Muscle of leg (tissue), 11 donors: ENCODE results near the gene CPE. TPM values are rescaled to one million over a fixed set of nuclear protein-coding genes. Genes with fewer than 3 reads are reported as not detected.
A peak's percentile ranks its signal among the peaks of the same experiment; 100 is the strongest.

ENCODE experiments used
- DNase-seq: peaks from one replicate; pipeline ENCODE4 v3.0.0; 2013
- H3K27ac ChIP-seq: one replicate; pipeline ENCODE4 v1.5.1; 2013; ENCODE audit warnings: mild to moderate bottlenecking, low read length, control low read depth
- H3K27me3 ChIP-seq: one replicate; pipeline ENCODE4 v1.6.1; 2013; ENCODE audit warnings: low read length; ENCODE audit not compliant: control insufficient read depth, insufficient read depth
- H3K36me3 ChIP-seq: one replicate; pipeline ENCODE4 v1.6.1; 2013; ENCODE audit warnings: low read length; ENCODE audit not compliant: control insufficient read depth, insufficient read depth
- H3K4me1 ChIP-seq: one replicate; pipeline ENCODE4 v1.6.1; 2013; ENCODE audit warnings: low read length; ENCODE audit not compliant: control insufficient read depth, insufficient read depth
- H3K4me3 ChIP-seq: one replicate; pipeline ENCODE4 v1.5.1; 2013; ENCODE audit warnings: low read length, control low read depth
- H3K9me3 ChIP-seq: replicated peaks from 2 replicates; pipeline ENCODE4 v1.6.1; 2013; ENCODE audit warnings: low read depth, low read length; ENCODE audit not compliant: control insufficient read depth
- WGBS: methylation state at CpG from one replicate; pipeline ENCODE4 v1.1.5; 2013; ENCODE audit warnings: missing lambda C conversion rate; ENCODE audit not compliant: insufficient coverage; 5-methylcytosine and 5-hydroxymethylcytosine counted together
- polyA plus RNA-seq, 8 donors: library from polyadenylated mRNA; unstranded; fragments of 120-200 nt; gene quantifications; one replicate each; pipeline versions ENCODE4 v1.2.1 to v1.2.3, GENCODE V29; 2013; ENCODE audit warnings: inconsistent platforms in 1 of 8, low replicate concordance in 1 of 8; ENCODE audit not compliant: insufficient read length in 8 of 8, insufficient read depth in 1 of 8
- total RNA-seq: library from RNA; stranded (reverse); fragments of 120-200 nt; gene quantifications from one replicate; pipeline ENCODE4 v1.2.4, GENCODE V29; 2013

The CPE gene
- total and polyA plus RNA-seq, 9 donors = 53.6 to 137 (median 68.1) TPM

DNA sequence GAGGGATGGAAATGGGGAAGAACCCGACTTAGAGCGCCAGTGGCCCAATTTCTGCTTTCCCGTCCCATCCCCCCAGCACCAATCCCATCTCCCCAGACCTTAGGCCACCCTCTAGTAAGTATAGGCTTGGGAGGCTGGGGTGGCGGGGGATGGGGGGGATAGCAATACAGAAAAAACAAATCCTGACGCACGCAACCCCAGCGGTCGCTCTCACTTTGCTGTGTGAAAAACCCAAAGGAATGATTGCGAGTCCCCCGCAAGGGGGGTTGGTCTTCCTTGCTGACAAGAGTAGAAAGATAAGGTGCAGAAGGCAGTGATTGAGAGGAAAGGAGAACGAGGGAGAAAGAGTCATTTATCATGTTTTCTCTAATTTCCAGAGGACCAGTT, 863 bp downstream of the CPE start:
- Histone ChIP-seq H3K27me3 (peaks cover 11% of the 10 kb centered on the region), H3K4me3 (peak overlapping the region; percentile 54), H3K27ac (peak overlapping the region; percentile 16), H3K4me1 (peaks cover 2% of the 10 kb centered on the region), H3K36me3 (no peaks in the 10 kb centered on the region), H3K9me3 (peaks cover 5% of the 10 kb centered on the region)
- WGBS = 64% methylated on average over 7 of the region's 11 CpGs
- DNase-seq = no peak

- H3K4me1 ChIP-seq = peaks cover 4% of the 10 kb centered on the region
- peaks cover 11% of the 10 kb centered on the region for H3K27me3 ChIP-seq
- no peaks in the 10 kb centered on the region for H3K36me3 ChIP-seq
- WGBS = no CpG with 5 or more reads among the region's 1 CpG
- DNase-seq = no peak
- no peaks in the 10 kb centered on the region for H3K9me3 ChIP-seq
- no peak overlapping the region for H3K4me3 ChIP-seq
- H3K27ac ChIP-seq = no peak overlapping the region
These were observed 2.0 kb downstream of the CPE start for GRCh38 chr4:165380805-165381204.

DNA sequence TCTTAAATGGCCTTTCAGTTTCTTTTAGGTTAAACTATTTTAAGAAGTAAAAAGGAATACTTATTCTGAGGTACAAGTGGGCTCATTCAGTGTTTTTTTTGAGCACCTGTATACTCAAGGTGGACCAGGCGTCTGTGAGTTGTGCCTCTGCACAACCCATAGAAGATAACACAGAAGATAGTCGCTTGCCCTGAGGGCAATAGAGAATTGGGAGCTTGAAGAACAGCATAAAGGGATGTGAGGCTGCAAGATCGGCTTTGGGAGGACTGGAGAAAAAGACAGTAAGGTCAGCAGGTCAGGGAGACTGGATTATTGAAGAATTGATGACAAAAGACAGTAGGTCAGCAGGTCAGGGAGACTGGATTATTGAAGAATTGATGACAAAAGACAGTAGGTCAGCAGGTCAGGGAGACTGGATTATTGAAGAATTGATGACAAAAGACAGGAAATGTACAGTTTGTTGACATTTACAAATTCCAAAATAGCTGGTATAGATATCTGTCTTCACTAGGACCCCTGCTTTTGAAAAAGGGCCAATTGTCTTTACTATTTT, 3.1 kb downstream of the CPE start:
- 80% methylated on average over 2 of the region's 3 CpGs for WGBS
- Histone ChIP-seq H3K4me3 (no peak overlapping the region), H3K9me3 (no peaks in the 10 kb centered on the region), H3K36me3 (no peaks in the 10 kb centered on the region), H3K27ac (no peak overlapping the region), H3K4me1 (peaks cover 4% of the 10 kb centered on the region), H3K27me3 (peaks cover 11% of the 10 kb centered on the region)
- no peak for DNase-seq

DNA sequence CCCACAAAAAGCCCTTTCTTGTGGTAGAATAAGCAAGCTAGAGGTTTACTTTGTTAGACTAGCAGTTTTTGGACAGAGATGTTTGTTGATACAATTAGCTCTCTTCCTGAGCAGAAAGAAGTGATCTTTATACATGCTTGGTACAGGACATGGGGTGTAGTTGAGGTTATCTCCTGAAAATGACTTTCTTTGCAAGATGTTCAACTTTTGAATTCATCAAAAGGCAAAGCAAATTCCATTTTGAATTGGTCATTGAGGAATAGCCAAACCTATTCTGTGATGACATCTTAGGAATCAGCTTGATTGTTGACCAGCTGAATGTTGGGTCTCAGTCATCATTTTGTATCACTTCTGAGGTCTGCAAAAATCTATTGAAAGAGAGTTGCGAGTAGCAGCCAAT, 3.8 kb downstream of the CPE start:
- Histone ChIP-seq H3K36me3 (no peaks in the 10 kb centered on the region), H3K4me3 (no peak overlapping the region), H3K9me3 (no peaks in the 10 kb centered on the region), H3K4me1 (peaks cover 4% of the 10 kb centered on the region), H3K27ac (no peak overlapping the region), H3K27me3 (peaks cover 11% of the 10 kb centered on the region)
- no CpG with 5 or more reads among the region's 1 CpG for WGBS
- no peak for DNase-seq

- H3K36me3 ChIP-seq = no peaks in the 10 kb centered on the region
- H3K9me3 ChIP-seq = no peaks in the 10 kb centered on the region
- H3K27me3 ChIP-seq = peaks cover 9% of the 10 kb centered on the region
- DNase-seq = no peak
- peaks cover 4% of the 10 kb centered on the region for H3K4me1 ChIP-seq
- WGBS = no CpG with 5 or more reads among the region's 4 CpGs
- no peak overlapping the region for H3K4me3 ChIP-seq
- H3K27ac ChIP-seq = no peak overlapping the region
These were observed 4.8 kb downstream of the CPE start for GRCh38 chr4:165383591-165384073.

DNA sequence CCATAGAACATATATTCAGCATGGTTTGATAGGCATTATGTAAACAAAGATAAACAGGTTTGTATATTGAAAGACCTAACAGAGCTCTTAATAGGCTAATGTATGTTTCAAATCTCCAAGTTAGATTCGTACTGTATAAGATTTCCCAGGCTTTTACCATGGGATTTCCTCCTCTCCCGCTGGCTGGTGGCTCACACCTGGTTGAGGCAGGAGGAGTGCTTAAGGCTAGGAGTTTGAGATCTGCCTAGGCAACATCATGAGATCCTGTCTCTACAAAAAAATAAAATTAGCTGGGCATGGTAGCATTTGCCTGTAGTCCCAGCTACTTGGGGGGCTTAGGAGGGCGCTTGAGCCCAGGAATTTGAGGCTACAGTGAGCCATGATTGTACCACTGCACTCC, 5.4 kb downstream of the CPE start:
- H3K27me3 ChIP-seq = peaks cover 6% of the 10 kb centered on the region
- H3K9me3 ChIP-seq = no peaks in the 10 kb centered on the region
- H3K4me1 ChIP-seq = peaks cover 4% of the 10 kb centered on the region
- no peak for DNase-seq
- WGBS = no CpG with 5 or more reads among the region's 3 CpGs
- H3K27ac ChIP-seq = no peak overlapping the region
- no peaks in the 10 kb centered on the region for H3K36me3 ChIP-seq
- H3K4me3 ChIP-seq = no peak overlapping the region

DNA sequence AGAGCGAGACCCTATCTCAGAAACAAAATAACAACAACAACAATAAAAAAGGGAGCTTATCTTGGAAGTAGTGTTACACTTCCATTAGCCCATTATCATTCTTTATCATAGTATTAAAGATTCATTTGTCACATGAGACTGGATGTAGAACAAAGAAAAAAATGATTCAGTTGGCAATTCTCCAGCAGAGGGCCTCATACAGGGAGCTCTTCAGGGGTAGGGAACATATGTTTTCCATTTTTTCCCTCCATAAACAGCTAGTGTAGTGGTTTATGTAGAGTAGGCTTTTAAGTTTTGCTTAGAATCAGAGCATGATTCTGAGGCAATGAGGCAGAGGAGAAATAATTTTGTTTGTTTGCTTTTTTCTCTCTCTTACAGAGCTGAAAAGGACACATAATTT, 5.8 kb downstream of the CPE start:
- WGBS = no CpG with 5 or more reads among the region's 1 CpG
- no peaks in the 10 kb centered on the region for H3K36me3 ChIP-seq
- peaks cover 2% of the 10 kb centered on the region for H3K4me1 ChIP-seq
- DNase-seq = peak; percentile 62
- H3K27ac ChIP-seq = no peak overlapping the region
- no peaks in the 10 kb centered on the region for H3K9me3 ChIP-seq
- H3K4me3 ChIP-seq = no peak overlapping the region
- peaks cover 2% of the 10 kb centered on the region for H3K27me3 ChIP-seq

DNA sequence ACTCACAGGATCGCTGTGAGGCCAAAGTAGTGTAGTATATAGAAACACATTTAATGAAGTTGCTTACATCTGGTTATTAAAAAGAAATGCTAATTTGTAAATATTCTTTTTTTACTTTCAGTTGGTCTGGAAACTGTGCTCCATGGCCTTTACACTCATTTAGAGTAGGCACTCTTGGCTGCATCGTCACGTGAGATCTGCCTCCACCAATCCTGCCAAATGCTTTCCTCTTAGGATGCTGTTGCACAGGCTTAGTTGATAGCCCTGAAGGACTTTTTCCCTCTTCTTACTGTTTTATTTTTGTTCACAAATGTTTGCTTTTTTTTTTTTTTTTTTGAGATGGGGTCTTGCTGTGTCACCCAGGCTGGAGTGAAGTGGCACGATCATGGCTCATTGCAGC, 6.3 kb downstream of the CPE start:
- DNase-seq = no peak
- Histone ChIP-seq H3K4me1 (peaks cover 2% of the 10 kb centered on the region), H3K4me3 (no peak overlapping the region), H3K9me3 (no peaks in the 10 kb centered on the region), H3K36me3 (no peaks in the 10 kb centered on the region), H3K27me3 (no peaks in the 10 kb centered on the region), H3K27ac (no peak overlapping the region)
- WGBS = 69% methylated on average over 3 of the region's 4 CpGs

DNA sequence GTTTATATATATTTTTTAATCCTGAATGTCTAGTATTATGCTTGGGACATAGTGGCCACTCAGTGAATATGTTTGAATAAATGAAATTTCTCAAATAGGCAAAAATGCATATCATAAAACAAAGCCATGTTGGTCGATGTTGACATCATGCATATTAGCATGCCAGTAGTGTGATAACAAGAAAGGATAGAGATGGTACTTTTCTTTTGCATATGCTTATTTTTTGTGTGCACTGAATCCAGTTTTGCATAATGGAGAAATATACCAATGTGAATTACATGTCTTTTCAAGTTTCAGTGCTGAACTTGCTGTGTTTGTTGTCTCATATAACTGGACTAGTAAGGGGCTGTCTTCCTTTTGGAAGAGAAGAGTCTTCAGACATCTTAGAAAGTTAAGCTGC, 7.5 kb downstream of the CPE start:
- no CpG with 5 or more reads among the region's 1 CpG for WGBS

DNA sequence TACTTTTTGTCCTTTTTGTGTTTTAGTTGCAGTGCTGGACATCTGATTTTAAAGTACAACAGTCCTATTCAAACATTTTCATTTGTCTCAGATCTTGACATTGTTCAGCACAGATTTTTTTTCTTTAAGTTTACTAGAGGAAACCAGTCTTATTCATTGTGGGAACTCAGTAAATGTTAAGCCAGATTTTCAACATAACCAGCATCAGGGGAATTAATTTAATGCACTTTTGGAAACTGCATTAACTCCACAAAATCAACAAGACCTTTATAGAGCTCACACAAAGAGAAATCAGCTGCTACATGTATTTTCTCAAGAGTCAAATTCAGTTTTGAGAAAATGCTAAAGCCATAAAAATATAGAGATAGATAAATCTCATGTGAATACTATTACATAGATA, 9.9 kb downstream of the CPE start:
- Histone ChIP-seq H3K36me3 (no peaks in the 10 kb centered on the region), H3K27me3 (no peaks in the 10 kb centered on the region), H3K4me1 (peaks cover 2% of the 10 kb centered on the region), H3K4me3 (no peak overlapping the region), H3K27ac (no peak overlapping the region), H3K9me3 (no peaks in the 10 kb centered on the region)
- peak; percentile 90 for DNase-seq

More for the DNA sequence above, 7.5 kb downstream of the CPE start:
- Histone ChIP-seq H3K27me3 (no peaks in the 10 kb centered on the region), H3K4me1 (peaks cover 2% of the 10 kb centered on the region), H3K4me3 (no peak overlapping the region), H3K27ac (no peak overlapping the region), H3K36me3 (no peaks in the 10 kb centered on the region), H3K9me3 (no peaks in the 10 kb centered on the region)
- no peak for DNase-seq

DNA sequence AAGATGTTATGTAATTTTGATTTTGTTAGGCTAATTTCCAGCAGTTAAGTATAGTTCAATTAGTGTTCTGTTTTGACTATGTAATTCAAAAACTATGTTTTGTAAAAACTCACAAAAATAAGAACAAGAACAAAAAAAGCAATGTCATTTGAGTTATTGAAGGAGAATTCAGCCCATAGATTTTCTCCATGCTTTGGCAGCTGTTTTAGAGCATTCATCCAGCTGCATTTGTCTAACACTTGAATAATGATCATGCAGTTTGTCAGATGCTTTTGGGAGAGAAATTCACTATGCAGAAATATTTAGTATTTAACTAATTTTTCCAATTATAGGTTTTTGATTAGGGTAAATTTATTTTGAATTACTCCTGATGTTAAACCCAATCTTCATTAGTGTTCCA, 14.2 kb downstream of the CPE start:
- H3K9me3 ChIP-seq = no peaks in the 10 kb centered on the region
- no peaks in the 10 kb centered on the region for H3K36me3 ChIP-seq
- H3K4me3 ChIP-seq = no peak overlapping the region
- H3K4me1 ChIP-seq = no peaks in the 10 kb centered on the region
- peak; percentile 59 for DNase-seq
- no peak overlapping the region for H3K27ac ChIP-seq
- H3K27me3 ChIP-seq = no peaks in the 10 kb centered on the region
